Epithelial cell of esophagus (primary cell): ENCODE results near the gene RGL3.
"Not testable (repeated sequence)": the region's sequence is repeated elsewhere in the genome, so short reads cannot be mapped to it uniquely, and the experiment has no call there.

Source experiments
- DNase-seq: peaks from one replicate; pipeline ENCODE4 v3.0.0; 2010; ENCODE audit warnings: low read depth
- H3K4me3 ChIP-seq: 2 replicates; pipeline ENCODE4 v1.5.1; 2011; ENCODE audit warnings: mild to moderate bottlenecking, low read length, control low read depth
- CTCF ChIP-seq: IDR thresholded peaks from 2 replicates; pipeline ENCODE4 v1.5.1; 2011; ENCODE audit warnings: low read depth, mild to moderate bottlenecking, low read length, control low read depth, inconsistent platforms; ENCODE audit not compliant: insufficient read depth; ENCODE audit errors: missing control alignments

RGL3 gene

GRCh38 chr19:11410682-11411081 lies 8.4 kb downstream of the RGL3 start:
- no peak for TF ChIP-seq CTCF
- H3K4me3 ChIP-seq, result no peak overlapping the region
- DNase-seq, result peak; percentile 25

GRCh38 chr19:11408591-11408990 lies 10.5 kb downstream of the RGL3 start:
- H3K4me3 ChIP-seq, result no peak overlapping the region
- no peak for DNase-seq
- TF ChIP-seq CTCF, result no peak

- not testable (repeated sequence) for H3K4me3 ChIP-seq, DNase-seq
Observed at GRCh38 chr19:11406703-11407236, 12.3 kb downstream of the RGL3 start.

- no peak overlapping the region for H3K4me3 ChIP-seq
- peak; percentile 24 for TF ChIP-seq CTCF
- DNase-seq, result no peak
Observed at GRCh38 chr19:11405846-11406643, 13.1 kb downstream of the RGL3 start.

- no peak for TF ChIP-seq CTCF
- H3K4me3 ChIP-seq, result no peak overlapping the region
- no peak for DNase-seq
Observed at GRCh38 chr19:11404588-11405222, 14.4 kb downstream of the RGL3 start.

GRCh38 chr19:11401808-11402543 lies 17.1 kb downstream of the RGL3 start:
- no peak overlapping the region for H3K4me3 ChIP-seq
- TF ChIP-seq CTCF, result no peak
- no peak for DNase-seq

DNA sequence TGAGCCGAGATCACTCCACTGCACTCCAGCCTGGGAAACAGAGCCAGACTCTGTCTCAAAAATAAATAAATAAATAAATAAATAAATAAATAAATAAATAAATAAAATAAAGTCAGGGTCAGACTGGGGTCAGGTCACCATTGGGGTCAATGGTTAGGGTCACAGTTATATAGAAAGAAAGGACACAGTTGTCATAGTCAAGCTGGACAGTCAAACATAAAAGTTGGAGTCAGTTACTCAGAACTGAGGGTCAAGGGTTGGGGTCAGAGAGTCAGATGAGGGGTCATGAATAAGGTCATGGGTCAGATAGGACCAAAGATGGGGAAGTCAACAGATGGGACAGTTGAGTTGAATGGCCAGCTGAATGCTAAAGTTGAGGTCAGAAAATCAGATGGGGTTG lies 18.3 kb downstream of the RGL3 start:
- no peak overlapping the region for H3K4me3 ChIP-seq
- no peak for DNase-seq
- TF ChIP-seq CTCF, result no peak
